Epidermal melanocyte (primary cell): Measurements from ENCODE around the gene GOLIM4.
"Not testable (repeated sequence)": the region's sequence is repeated elsewhere in the genome, so short reads cannot be mapped to it uniquely, and the experiment has no call there.

Experiments
- DNase-seq: peaks from one replicate; pipeline ENCODE4 v3.0.0; 2011; ENCODE audit warnings: low spot score; ENCODE audit not compliant: insufficient read length

The GOLIM4 gene

GRCh38 chr3:168048414-168049330, 47.1 kb downstream of the GOLIM4 start:
- DNase-seq: no peak

DNA sequence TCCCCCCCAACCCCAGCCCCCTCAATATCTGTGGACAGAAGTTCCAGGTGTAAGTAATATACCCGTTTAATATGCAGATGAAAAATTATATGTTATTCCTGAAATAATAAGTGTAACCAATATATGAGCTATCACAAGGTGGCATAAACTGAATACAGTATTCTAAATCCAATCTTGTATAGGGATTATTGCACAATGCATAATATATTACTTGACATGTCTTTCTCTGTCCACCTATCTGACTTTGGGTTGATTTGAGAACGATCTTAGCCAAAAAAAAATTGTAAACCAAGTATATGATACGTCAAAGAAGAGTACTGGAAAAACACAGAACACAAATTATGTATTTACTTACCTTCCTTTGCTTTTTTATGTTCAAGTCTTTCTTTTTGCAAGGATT, 47.8 kb downstream of the GOLIM4 start:
- DNase-seq: no peak

DNA sequence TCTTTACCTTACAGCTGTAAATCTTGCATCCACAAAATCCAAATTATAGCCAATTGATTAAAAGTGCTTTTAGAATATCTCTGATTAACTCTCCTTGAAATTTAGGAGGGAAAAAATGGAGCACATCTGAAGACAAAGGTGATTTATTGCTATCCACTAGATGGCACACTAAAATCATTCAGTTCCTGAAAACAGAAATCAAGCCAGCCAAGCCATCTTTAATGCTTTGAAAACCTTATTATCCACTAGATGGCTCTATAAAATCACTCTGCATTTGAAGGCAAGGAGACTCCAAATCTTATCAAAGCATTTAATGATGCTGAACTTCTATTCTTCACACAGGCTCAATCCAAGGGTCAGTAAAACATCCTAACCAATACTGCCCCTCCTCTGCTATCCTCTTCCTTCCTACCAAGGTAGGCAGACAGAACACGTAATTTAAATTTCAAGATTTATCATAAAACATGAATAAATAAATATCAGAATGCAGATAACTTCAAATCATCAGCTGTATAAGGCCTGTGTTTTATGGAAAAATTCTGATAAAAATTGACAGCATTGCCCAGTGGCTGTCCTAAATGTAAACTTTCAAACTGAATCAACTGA, 48.4 kb downstream of the GOLIM4 start:
- DNase-seq: peak; percentile 27

- no peak for DNase-seq
Measured at GRCh38 chr3:168044049-168044448, 51.7 kb downstream of the GOLIM4 start.

GRCh38 chr3:168040607-168041208, 55.0 kb downstream of the GOLIM4 start:
- peak; percentile 25 for DNase-seq

DNA sequence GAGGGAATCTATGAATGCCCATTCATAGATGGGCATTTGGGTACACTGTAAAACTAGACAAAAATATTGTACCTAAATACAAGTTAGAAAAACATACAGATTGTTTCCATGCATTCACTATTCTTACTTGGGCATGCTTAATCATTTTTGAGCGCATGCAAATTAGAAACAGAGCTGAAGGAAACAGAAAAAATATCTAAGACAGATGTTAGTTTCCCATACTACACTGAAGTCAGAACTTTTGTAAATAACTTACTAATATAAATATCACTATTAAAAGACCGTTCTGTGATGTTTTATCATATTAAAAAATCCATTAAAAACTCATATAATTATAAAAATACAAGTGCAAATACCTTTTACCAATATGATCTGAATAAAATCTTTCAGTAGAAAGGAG, 58.7 kb downstream of the GOLIM4 start:
- DNase-seq: no peak

GRCh38 chr3:168036619-168037018, 59.1 kb downstream of the GOLIM4 start:
- DNase-seq: no peak

DNA sequence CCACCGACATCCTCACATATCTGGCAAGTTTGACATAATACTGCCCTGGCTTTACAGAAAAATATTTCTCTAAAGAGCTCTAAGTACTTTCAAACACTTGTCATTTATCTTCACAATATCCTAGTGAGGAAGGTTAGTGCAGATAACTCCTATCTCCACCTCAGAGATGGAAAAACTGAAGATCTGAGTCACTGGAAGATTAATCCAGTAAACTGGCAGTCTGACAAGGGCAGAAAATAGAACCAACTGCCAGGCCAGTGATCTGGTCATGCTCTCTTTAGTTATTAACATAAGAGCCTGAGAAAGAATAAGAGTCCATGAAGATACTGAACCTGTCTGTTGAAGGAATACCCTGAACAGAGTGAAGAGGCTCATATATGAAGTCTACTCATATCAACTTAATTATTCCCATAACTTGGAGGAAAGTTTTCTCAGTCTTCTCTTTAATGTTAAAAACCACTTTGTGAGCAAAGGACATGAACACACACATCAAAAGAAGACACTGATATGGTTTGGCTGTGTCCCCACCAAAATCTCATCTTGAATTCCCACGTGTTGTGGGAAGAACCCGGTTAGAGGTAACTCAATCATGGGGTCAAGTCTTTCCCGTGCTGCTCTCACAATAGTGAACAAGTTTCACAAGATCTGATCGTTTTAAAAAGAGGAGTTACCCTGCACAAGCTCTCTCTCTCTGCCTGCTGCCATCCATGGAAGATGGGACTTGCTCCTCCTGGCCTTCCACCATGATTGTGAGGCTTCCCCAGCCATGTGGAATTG, 61.4 kb downstream of the GOLIM4 start:
- no peak for DNase-seq

GRCh38 chr3:168030577-168030976, 65.1 kb downstream of the GOLIM4 start:
- DNase-seq: no peak

- no peak for DNase-seq
Measured at GRCh38 chr3:168029705-168030104, 66.0 kb downstream of the GOLIM4 start.

DNA sequence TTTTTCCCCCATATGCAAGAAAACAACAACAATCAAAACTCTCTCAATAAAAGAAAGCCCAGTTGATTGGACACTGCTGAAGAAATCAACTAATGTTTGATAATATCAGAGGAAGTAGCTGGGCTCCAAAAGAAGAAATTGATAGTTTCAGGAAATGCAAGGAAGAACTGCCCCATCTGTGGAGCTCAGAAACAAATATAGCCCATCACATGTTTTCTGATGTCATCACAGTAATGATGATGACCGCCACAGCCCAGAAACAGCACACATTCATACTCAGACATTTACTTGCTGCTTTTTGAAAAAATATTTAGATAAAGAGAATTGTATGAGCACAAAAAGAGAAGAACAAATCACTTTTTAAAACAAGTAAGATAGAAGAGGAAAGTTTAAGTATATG, 67.6 kb downstream of the GOLIM4 start:
- DNase-seq: no peak

- DNase-seq: no peak
Measured at GRCh38 chr3:168026764-168027163, 69.0 kb downstream of the GOLIM4 start.

GRCh38 chr3:168025076-168025475, 70.6 kb downstream of the GOLIM4 start:
- no peak for DNase-seq

DNA sequence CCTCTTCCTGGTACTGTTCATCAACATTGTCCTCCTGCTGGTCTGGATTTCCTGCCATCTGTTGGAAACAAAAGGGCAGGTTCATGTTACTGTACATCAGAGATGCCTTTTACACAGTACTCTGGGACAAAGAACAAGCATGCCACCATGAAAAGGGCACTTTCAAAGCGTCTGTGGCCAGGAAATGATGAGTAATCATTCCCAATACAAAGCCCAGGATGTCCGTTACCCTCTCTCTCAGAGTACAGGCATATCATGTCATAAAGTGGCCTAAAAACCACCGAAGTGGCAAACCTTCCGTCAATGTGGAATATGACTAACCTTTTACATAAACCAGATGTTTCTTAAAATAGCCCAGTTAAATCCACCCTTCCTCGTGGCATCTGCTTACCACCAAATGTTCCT, 71.2 kb downstream of the GOLIM4 start:
- DNase-seq: peak; percentile 46

- DNase-seq: no peak
Measured at GRCh38 chr3:168021737-168022450, 73.8 kb downstream of the GOLIM4 start.

DNA sequence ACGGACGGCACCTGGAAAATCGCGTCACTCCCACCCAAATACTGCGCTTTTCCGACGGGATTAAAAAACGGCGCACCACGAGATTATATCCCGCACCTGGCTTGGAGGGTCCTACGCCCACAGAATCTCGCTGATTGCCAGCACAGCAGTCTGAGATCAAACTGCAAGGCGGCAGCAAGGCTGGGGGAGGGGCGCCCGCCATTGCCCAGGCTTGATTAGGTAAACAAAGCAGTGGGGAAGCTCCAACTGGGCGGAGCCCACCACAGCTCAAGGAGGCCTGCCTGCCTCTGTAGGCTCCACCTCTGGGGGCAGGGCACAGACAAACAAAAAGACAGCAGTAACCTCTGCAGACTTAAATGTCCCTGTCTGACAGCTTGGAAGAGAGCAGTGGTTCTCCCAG, 84.4 kb downstream of the GOLIM4 start:
- DNase-seq: not testable (repeated sequence)

GRCh38 chr3:168006584-168006983, 89.1 kb downstream of the GOLIM4 start:
- no peak for DNase-seq

DNA sequence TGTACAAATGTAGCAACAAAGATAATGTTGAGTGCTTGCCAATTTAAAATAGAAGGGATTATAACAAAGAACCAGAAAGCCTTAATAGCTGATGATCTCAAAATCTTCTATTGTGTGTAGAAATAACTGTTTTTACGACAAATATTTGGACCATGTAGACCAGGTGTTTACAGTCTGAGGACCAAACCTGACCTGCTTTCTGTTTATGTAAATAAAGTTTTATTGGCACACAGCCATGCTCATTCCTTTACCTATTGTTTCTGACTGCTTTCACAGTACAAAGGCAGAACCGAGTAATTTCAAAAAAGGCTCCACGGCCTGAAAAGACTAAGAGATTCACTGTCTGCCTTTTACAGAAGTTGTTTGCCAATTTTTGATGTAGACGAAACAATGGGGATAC, 91.8 kb downstream of the GOLIM4 start:
- DNase-seq: no peak

DNA sequence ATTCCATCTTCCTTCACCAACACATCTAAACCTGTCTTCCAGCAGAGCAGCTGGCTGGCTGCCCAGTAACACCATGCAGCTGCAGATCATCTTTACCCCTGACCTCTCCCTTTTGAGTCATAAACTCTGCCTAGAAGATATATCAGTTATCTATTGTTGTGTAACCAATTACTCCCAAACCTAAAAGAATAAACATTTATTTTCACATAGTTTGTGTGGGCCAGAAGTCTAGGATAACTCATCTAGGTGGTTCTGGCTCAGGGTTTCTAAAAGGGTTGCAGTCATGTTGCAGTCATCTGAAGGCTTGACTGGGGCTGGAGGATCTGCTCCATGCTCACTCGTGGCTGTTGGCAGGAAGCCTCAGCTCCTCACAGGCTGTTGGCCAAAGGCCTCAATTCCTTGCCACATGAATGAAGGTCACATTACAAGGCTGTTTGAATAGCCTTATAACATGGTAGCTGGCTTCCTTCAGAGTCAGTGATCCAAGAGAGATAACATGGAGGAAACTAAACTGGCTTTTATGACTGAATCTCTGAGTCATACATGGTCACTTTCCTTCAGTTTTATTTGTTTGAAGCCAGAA, 92.8 kb downstream of the GOLIM4 start:
- DNase-seq: no peak

DNA sequence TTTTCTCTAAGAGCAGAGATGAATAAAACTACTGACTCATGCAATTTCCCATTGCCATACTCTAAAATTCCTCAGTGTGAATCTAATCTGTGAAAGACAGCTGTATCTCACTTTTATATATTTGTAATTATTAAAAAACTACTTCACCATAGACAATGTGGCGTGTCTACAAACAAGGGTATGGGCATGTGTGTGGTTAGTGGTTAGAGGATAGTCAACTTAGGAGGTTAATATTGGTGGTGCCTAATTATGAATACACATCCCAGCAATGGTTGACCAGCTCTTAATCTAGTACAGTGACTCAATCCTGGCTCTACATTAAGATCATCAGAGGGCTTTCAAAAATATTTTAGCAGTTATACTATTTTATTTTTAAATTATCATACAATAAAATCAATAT, 94.5 kb downstream of the GOLIM4 start:
- DNase-seq: no peak

DNA sequence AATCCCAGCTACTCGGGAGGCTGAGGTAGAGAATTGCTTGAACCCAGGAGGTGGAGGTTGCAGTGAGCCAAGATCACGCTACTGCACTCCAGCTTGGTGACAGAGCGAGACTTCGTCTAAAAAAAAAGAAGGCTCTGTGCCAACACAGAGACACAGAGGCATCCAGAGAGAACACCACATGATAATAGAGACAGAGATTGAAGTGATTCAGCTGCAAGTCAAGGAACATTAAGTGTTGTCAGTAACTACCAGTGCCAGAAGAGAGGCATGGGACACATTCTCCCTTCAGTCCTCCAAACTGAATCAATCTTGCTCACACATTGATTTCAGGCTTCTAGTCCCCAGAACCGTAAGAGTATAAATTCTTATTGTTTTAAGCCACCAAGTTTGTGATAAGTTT, 97.5 kb downstream of the GOLIM4 start:
- no peak for DNase-seq
